RWPE2 (cell line): ENCODE data around the gene ZBTB33.

Source experiments
- ATAC-seq: fragments of 200-7000 bp; cut with Tn5 transposase; 3 replicates; pipeline ENCODE4 v1.9.1; 2021; ENCODE audit warnings: low read depth
- DNase-seq: peaks from one replicate; pipeline ENCODE4 v3.0.0-alpha.2; 2020; ENCODE audit warnings: low spot score
- H3K27ac ChIP-seq: fragments of 450-650 bp; 2 replicates; pipeline ENCODE4 v1.5.1; 2017; ENCODE audit warnings: mild to moderate bottlenecking; ENCODE audit not compliant: poor library complexity, severe bottlenecking
- H3K27me3 ChIP-seq: fragments of 250-450 bp; sonication (Bioruptor Pico); 2 replicates; pipeline ENCODE4 v1.5.1; 2021; ENCODE audit warnings: mild to moderate bottlenecking, moderate library complexity; ENCODE audit not compliant: insufficient read depth, poor library complexity, severe bottlenecking
- H3K36me3 ChIP-seq: fragments of 250-450 bp; sonication (Bioruptor Pico); 2 replicates; pipeline ENCODE4 v1.5.1; 2020; ENCODE audit warnings: low read depth, mild to moderate bottlenecking, moderate library complexity
- H3K4me1 ChIP-seq: fragments of 250-450 bp; sonication (Bioruptor Pico); 2 replicates; pipeline ENCODE4 v1.5.1; 2021; ENCODE audit warnings: mild to moderate bottlenecking, moderate library complexity; ENCODE audit not compliant: insufficient read depth, poor library complexity, severe bottlenecking
- H3K4me3 ChIP-seq: fragments of 250-450 bp; sonication (Bioruptor Pico); 2 replicates; pipeline ENCODE4 v1.5.1; 2021; ENCODE audit warnings: mild to moderate bottlenecking, moderate library complexity; ENCODE audit not compliant: severe bottlenecking
- H3K9me3 ChIP-seq: fragments of 250-450 bp; sonication (Bioruptor Pico); 2 replicates; pipeline ENCODE4 v1.5.1; 2021; ENCODE audit warnings: mild to moderate bottlenecking, moderate library complexity; ENCODE audit not compliant: severe bottlenecking
- CTCF ChIP-seq: fragments of 450-650 bp; IDR thresholded peaks from one replicate; pipeline ENCODE4 v1.5.1; 2017; ENCODE audit warnings: mild to moderate bottlenecking, moderate library complexity; ENCODE audit not compliant: poor library complexity, severe bottlenecking

Gene ZBTB33

GRCh38 chrX:120293015-120293414 is 42.4 kb downstream of the ZBTB33 start:
- ATAC-seq (no peak), DNase-seq (no peak)
- H3K27ac ChIP-seq = no peak overlapping the region
- H3K27me3 ChIP-seq = no peaks in the 10 kb centered on the region
- H3K36me3 ChIP-seq = no peaks in the 10 kb centered on the region
- H3K4me3 ChIP-seq = no peak overlapping the region
- no peaks in the 10 kb centered on the region for H3K9me3 ChIP-seq
- no peak for TF ChIP-seq CTCF
- H3K4me1 ChIP-seq = no peaks in the 10 kb centered on the region

- no peak for DNase-seq
- H3K27me3 ChIP-seq = no peaks in the 10 kb centered on the region
- ATAC-seq = no peak
- H3K4me3 ChIP-seq = no peak overlapping the region
- H3K4me1 ChIP-seq = no peaks in the 10 kb centered on the region
- H3K9me3 ChIP-seq = no peaks in the 10 kb centered on the region
- no peak overlapping the region for H3K27ac ChIP-seq
- no peak for TF ChIP-seq CTCF
- H3K36me3 ChIP-seq = no peaks in the 10 kb centered on the region
Measured at GRCh38 chrX:120294651-120295050, 44.0 kb downstream of the ZBTB33 start.

GRCh38 chrX:120297923-120298322 is 47.3 kb downstream of the ZBTB33 start:
- Histone ChIP-seq H3K9me3 (no peaks in the 10 kb centered on the region), H3K36me3 (no peaks in the 10 kb centered on the region), H3K27me3 (no peaks in the 10 kb centered on the region), H3K4me1 (no peaks in the 10 kb centered on the region), H3K27ac (no peak overlapping the region), H3K4me3 (no peak overlapping the region)
- no peak for DNase-seq
- TF ChIP-seq CTCF = no peak
- no peak for ATAC-seq

- DNase-seq (no peak), ATAC-seq (0 out of 3 replicates have a peak, but pooled peaks have one; percentile 40)
- Histone ChIP-seq H3K27me3 (no peaks in the 10 kb centered on the region), H3K9me3 (no peaks in the 10 kb centered on the region), H3K4me3 (no peak overlapping the region), H3K4me1 (no peaks in the 10 kb centered on the region), H3K27ac (no peak overlapping the region), H3K36me3 (no peaks in the 10 kb centered on the region)
- TF ChIP-seq CTCF = no peak
Measured at GRCh38 chrX:120299928-120300327, 49.3 kb downstream of the ZBTB33 start.

- Histone ChIP-seq H3K4me1 (no peaks in the 10 kb centered on the region), H3K4me3 (no peak overlapping the region), H3K36me3 (no peaks in the 10 kb centered on the region), H3K27ac (no peak overlapping the region), H3K9me3 (no peaks in the 10 kb centered on the region), H3K27me3 (no peaks in the 10 kb centered on the region)
- no peak for ATAC-seq
- DNase-seq = no peak
- TF ChIP-seq CTCF = no peak
Measured at GRCh38 chrX:120301497-120301896, 50.9 kb downstream of the ZBTB33 start.
